GM08714 (cell line): Measurements from ENCODE around the gene SHC1.

Source experiments
- H3K4me3 ChIP-seq: fragments of 200-500 bp; sonication (Bioruptor generic); 2 replicates; pipeline ENCODE4 v1.5.1; 2014; ENCODE audit warnings: mild to moderate bottlenecking, low read length, inconsistent platforms
- ZNF274 ChIP-seq: IDR thresholded peaks from 2 replicates; pipeline ENCODE4 v1.6.1; 2012; ENCODE audit warnings: mild to moderate bottlenecking, low read depth, low read length

SHC1 gene

GRCh38 chr1:154964359-154964758, 6.2 kb downstream of the SHC1 start:
- no peak for TF ChIP-seq ZNF274
- no peak overlapping the region for H3K4me3 ChIP-seq

- no peak for TF ChIP-seq ZNF274
- H3K4me3 ChIP-seq: no peak overlapping the region
Measured at GRCh38 chr1:154963643-154964042, 6.9 kb downstream of the SHC1 start.

- H3K4me3 ChIP-seq: peak overlapping the region; percentile 86; the same call in 1 of the 2 replicates
- no peak for TF ChIP-seq ZNF274
Measured at GRCh38 chr1:154962795-154963330, 7.7 kb downstream of the SHC1 start.

- TF ChIP-seq ZNF274: no peak
Measured at GRCh38 chr1:154962156-154962749, 8.3 kb downstream of the SHC1 start.

GRCh38 chr1:154961207-154962155, 9.1 kb downstream of the SHC1 start, which contains the start of gene PYGO2:
TSS of gene PYGO2 (minus strand) at chr1:154961782. CDS start at chr1:154961576, 206 bp downstream.
- H3K4me3 ChIP-seq: peak within 1 kb of the TSS; percentile 86
- no peak for TF ChIP-seq ZNF274

More at GRCh38 chr1:154962156-154962749, 8.3 kb downstream of the SHC1 start:
- H3K4me3 ChIP-seq: peak overlapping the region; percentile 86

- TF ChIP-seq ZNF274: no peak
- peak overlapping the region; percentile 86 for H3K4me3 ChIP-seq
Measured at GRCh38 chr1:154960446-154961136, 10.0 kb downstream of the SHC1 start.

- no peak for TF ChIP-seq ZNF274
Measured at GRCh38 chr1:154959426-154959780, 11.1 kb downstream of the SHC1 start.

GRCh38 chr1:154958681-154959425, 11.7 kb downstream of the SHC1 start:
- no peak overlapping the region for H3K4me3 ChIP-seq
- no peak for TF ChIP-seq ZNF274

More at GRCh38 chr1:154959426-154959780, 11.1 kb downstream of the SHC1 start:
- H3K4me3 ChIP-seq: no peak overlapping the region

- no peak overlapping the region for H3K4me3 ChIP-seq
Measured at GRCh38 chr1:154958036-154958435, 12.5 kb downstream of the SHC1 start.

GRCh38 chr1:154957091-154957657, 13.4 kb downstream of the SHC1 start:
- H3K4me3 ChIP-seq: no peak overlapping the region
- TF ChIP-seq ZNF274: no peak

More at GRCh38 chr1:154958036-154958435, 12.5 kb downstream of the SHC1 start:
- no peak for TF ChIP-seq ZNF274

GRCh38 chr1:154956544-154956941, 14.0 kb downstream of the SHC1 start:
- TF ChIP-seq ZNF274: no peak
- H3K4me3 ChIP-seq: peak overlapping the region; percentile 89; the same call in 1 of the 2 replicates

GRCh38 chr1:154955718-154956543, 14.6 kb downstream of the SHC1 start, which contains the start of gene PBXIP1:
TSS of gene PBXIP1 (minus strand) at chr1:154956099. CDS start at chr1:154953721, 2,378 bp downstream.
- no peak for TF ChIP-seq ZNF274
- peak within 1 kb of the TSS; percentile 89 for H3K4me3 ChIP-seq
